A673 (cell line): ENCODE data around the gene MAPK11. TPM values are rescaled to one million over a fixed set of nuclear protein-coding genes. Genes with fewer than 3 reads are reported as not detected.

Experiments
- BruUV-seq: library from RNA; stranded (reverse); fragments of 400-500 nt; replicated peaks from 2 replicates; lab custom pipeline; 2021; lab: Mats Ljungman, UMichigan
- CTCF ChIA-PET: fragments of 300-600 bp; sonication (Branson Sonifier 250); formaldehyde crosslinking; loops from one replicate; lab custom pipeline; 2022; ENCODE audit warnings: antibody characterized with exemption; lab: Charles Lee
- POLR2A ChIA-PET: fragments of 300-600 bp; sonication (Branson Sonifier 250); formaldehyde crosslinking; loops from one replicate; lab custom pipeline; 2022; ENCODE audit warnings: antibody characterized with exemption; ENCODE audit not compliant: low non-redundant PET; lab: Charles Lee
- DNase-seq: peaks from one replicate; pipeline ENCODE4 v3.0.0-alpha.2; 2015; ENCODE audit warnings: low spot score
- H3K27ac ChIP-seq: fragments of 200-600 bp; sonication (generic); 2 replicates; pipeline ENCODE4 v1.5.1; 2016; ENCODE audit warnings: mixed run types, low read depth, mild to moderate bottlenecking, mixed read lengths, antibody characterized with exemption, low read length; ENCODE audit not compliant: poor library complexity, severe bottlenecking
- H3K27me3 ChIP-seq: fragments of 200-600 bp; sonication (generic); replicated peaks from 2 replicates; pipeline ENCODE4 v1.6.1; 2017; ENCODE audit warnings: mixed run types, low read depth, mild to moderate bottlenecking, mixed read lengths, antibody characterized with exemption, low read length; ENCODE audit not compliant: insufficient read depth, poor library complexity
- H3K36me3 ChIP-seq: fragments of 200-600 bp; sonication (generic); 2 replicates; pipeline ENCODE4 v1.6.1; 2016; ENCODE audit warnings: mixed run types, mild to moderate bottlenecking, mixed read lengths, antibody characterized with exemption, low read length; ENCODE audit not compliant: insufficient read depth, poor library complexity, severe bottlenecking
- H3K4me1 ChIP-seq: fragments of 200-600 bp; sonication (generic); 2 replicates; pipeline ENCODE4 v1.6.1; 2017; ENCODE audit warnings: mixed run types, mild to moderate bottlenecking, mixed read lengths, antibody characterized with exemption, low read length; ENCODE audit not compliant: insufficient read depth, poor library complexity, severe bottlenecking
- H3K4me3 ChIP-seq: fragments of 200-600 bp; sonication (generic); 2 replicates; pipeline ENCODE4 v1.5.1; 2016; ENCODE audit warnings: low read depth, mixed run types, mild to moderate bottlenecking, mixed read lengths, low read length; ENCODE audit not compliant: poor library complexity, severe bottlenecking
- H3K9me3 ChIP-seq: fragments of 200-600 bp; sonication (generic); 2 replicates; pipeline ENCODE4 v1.6.1; 2016; ENCODE audit warnings: mixed run types, low read depth, mild to moderate bottlenecking, mixed read lengths, antibody characterized with exemption, low read length; ENCODE audit not compliant: poor library complexity, severe bottlenecking
- CTCF ChIP-seq: fragments of 300-800, 200-600 bp; sonication (generic); conservative IDR thresholded peaks from 2 replicates; pipeline ENCODE4 v1.5.1; 2017; ENCODE audit warnings: low read depth, mild to moderate bottlenecking, antibody characterized with exemption, low read length, moderate library complexity, mixed read lengths
- EZH2 ChIP-seq: fragments of 200-600 bp; sonication (generic); IDR thresholded peaks from 2 replicates; pipeline ENCODE4 v1.6.1; 2017; ENCODE audit warnings: borderline replicate concordance, low read depth, mild to moderate bottlenecking, mixed read lengths, antibody characterized with exemption, low read length; ENCODE audit not compliant: poor library complexity, severe bottlenecking
- intact Hi-C: fragments of 100-400 bp; cut with micrococcal nuclease; formaldehyde crosslinking; loops from one replicate; pipeline ENCODE4 v1.10.0; 2022; ENCODE audit not compliant: unreplicated experiment
- total RNA-seq: library from RNA; stranded (reverse); gene quantifications from 2 replicates; pipeline ENCODE4 v1.2.3, GENCODE V29; 2021

The MAPK11 gene
- total RNA-seq, 1 experiment from 2014 or later, result 5.4 TPM

- Histone ChIP-seq H3K27me3 (no peaks in the 10 kb centered on the region), H3K4me1 (peaks cover 43% of the 10 kb centered on the region), H3K4me3 (no peak overlapping the region), H3K9me3 (no peaks in the 10 kb centered on the region), H3K27ac (no peak overlapping the region), H3K36me3 (no peaks in the 10 kb centered on the region)
- TF ChIP-seq EZH2, result no peak
- intact Hi-C loops, result no loop called here
- CTCF ChIA-PET, result interaction anchor here (1.2 kb wide), 1 partner anchor 14 kb away, joined by 3 read pairs; no protein-coding TSS in a partner anchor
- POLR2A ChIA-PET, result interaction anchor here (0.5 kb wide), 1 partner anchor 360 kb away, joined by 3 read pairs; no protein-coding TSS in a partner anchor
- BruUV-seq, result no TSS peak
- DNase-seq, result no peak
Observed at GRCh38 chr22:50266994-50267393, 3.2 kb downstream of the MAPK11 start.

GRCh38 chr22:50264946-50265669, 5.1 kb downstream of the MAPK11 start:
- DNase-seq, result no peak
- CTCF ChIA-PET, result interaction anchor here (0.6 kb wide), 1 partner anchor 77 kb away, joined by 3 read pairs; no protein-coding TSS in a partner anchor
- TF ChIP-seq EZH2, result no peak
- TF ChIP-seq CTCF, result no peak
- intact Hi-C loops, result no loop called here
- H3K36me3 ChIP-seq, result no peaks in the 10 kb centered on the region
- BruUV-seq, result no TSS peak
- no peaks in the 10 kb centered on the region for H3K9me3 ChIP-seq
- POLR2A ChIA-PET, result no interaction called here
- H3K4me3 ChIP-seq, result no peak overlapping the region
- H3K27me3 ChIP-seq, result no peaks in the 10 kb centered on the region
- H3K27ac ChIP-seq, result no peak overlapping the region
- H3K4me1 ChIP-seq, result peaks cover 31% of the 10 kb centered on the region

DNA sequence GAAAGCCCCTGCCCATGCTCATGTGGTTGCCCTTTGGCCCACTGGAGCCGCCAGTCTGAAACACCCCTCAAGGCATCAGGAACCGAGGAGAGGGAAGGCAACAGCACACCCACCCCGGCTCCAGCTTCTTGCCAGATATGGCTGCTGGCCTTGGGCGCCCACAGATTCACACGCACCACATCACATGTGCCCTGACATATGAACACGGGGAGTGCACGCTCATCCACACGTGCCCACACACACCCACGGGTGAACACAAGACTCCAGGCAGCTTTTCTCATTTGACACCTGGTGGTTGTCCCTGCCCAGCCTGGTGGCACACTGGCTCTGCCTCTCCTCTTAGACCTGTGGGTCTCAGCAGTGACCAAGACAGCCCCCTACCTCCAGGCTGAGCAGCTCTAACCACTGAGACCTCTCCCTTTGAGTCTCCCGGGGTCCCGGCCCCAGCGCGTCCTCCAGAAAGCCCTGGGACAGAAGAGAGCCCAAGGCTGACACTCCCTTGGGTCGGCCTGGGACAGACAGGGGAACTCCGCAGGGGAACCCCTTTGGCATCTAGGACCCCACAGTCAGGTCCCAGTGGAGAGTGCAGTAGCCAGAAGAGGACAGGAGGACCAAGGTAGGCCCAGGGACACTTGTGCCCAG, 6.0 kb downstream of the MAPK11 start:
- BruUV-seq, result no TSS peak
- ChIA-PET CTCF (interaction anchor here (0.5 kb wide), 1 partner anchor 29 kb away, joined by 6 read pairs; no protein-coding TSS in a partner anchor), POLR2A (no interaction called here)
- Histone ChIP-seq H3K36me3 (no peaks in the 10 kb centered on the region), H3K27me3 (no peaks in the 10 kb centered on the region), H3K4me1 (peaks cover 26% of the 10 kb centered on the region), H3K4me3 (no peak overlapping the region), H3K9me3 (no peaks in the 10 kb centered on the region), H3K27ac (no peak overlapping the region)
- intact Hi-C loops, result no loop called here
- no peak for DNase-seq
- no peak for TF ChIP-seq CTCF
- no peak for TF ChIP-seq EZH2
